A549 (cell line): ENCODE data around the gene ZBTB12. TPM values are rescaled to one million over a fixed set of nuclear protein-coding genes. Genes with fewer than 3 reads are reported as not detected.

Source experiments
- ATAC-seq, 2 experiments: fragments of 200-7000 bp in 1 of 2; fragments of >200 bp in 1 of 2; cut with Nextera tagmentation in 1 of 2; cut with Tn5 transposase in 1 of 2; 3 replicates each; pipeline versions ENCODE4 v1.8.0 to v1.9.1; 2018 to 2020; ENCODE audit warnings: mild to moderate bottlenecking in 1 of 2, moderate library complexity in 1 of 2
- CTCF ChIA-PET: fragments of 300-600 bp; sonication (Branson Sonifier 250); formaldehyde crosslinking; extraction: SDS; loops from one replicate; lab custom pipeline; 2021; ENCODE audit warnings: antibody characterized with exemption, inconsistent platforms; lab: Yijun Ruan, JAX
- POLR2A ChIA-PET: fragments of 350-600 bp; formaldehyde crosslinking; extraction: SDS; loops from one replicate; lab custom pipeline; 2021; ENCODE audit warnings: antibody characterized with exemption, inconsistent platforms; lab: Yijun Ruan, JAX
- DNase-seq, 2 experiments: peaks; one replicate each; pipeline versions ENCODE4 v3.0.0 to v3.0.0-alpha.2; 2011 to 2016; ENCODE audit warnings: low read depth in 1 of 2, low spot score in 1 of 2
- FAIRE-seq: peaks from 2 replicates; lab custom pipeline; 2011; peaks lifted over from hg19 to GRCh38; lab: Jason Lieb, UNC
- H3K27ac ChIP-seq, 2 experiments: fragments of >200 bp; sonication (Bioruptor Twin); formaldehyde crosslinking; 3 replicates each; pipeline ENCODE4 v1.5.1; 2016 to 2017
- H3K4me1 ChIP-seq: fragments of >200 bp; sonication (Bioruptor Twin); formaldehyde crosslinking; 3 replicates; pipeline ENCODE4 v1.6.1; 2016
- H3K4me2 ChIP-seq: fragments of >200 bp; sonication (Bioruptor Twin); formaldehyde crosslinking; 3 replicates; pipeline ENCODE4 v1.6.1; 2016
- H3K4me3 ChIP-seq: fragments of >200 bp; sonication (Bioruptor Twin); formaldehyde crosslinking; 3 replicates; pipeline ENCODE4 v1.5.1; 2016
- H3K9me3 ChIP-seq: fragments of >200 bp; sonication (Bioruptor Twin); formaldehyde crosslinking; 3 replicates; pipeline ENCODE4 v1.6.1; 2016
- CBX8 ChIP-seq: fragments of 200-600 bp; sonication (generic); IDR thresholded peaks from 2 replicates; pipeline ENCODE4 v1.6.1; 2016
- EHF ChIP-seq: fragments of 250-450 bp; sonication (Bioruptor Pico); IDR thresholded peaks from 2 replicates; pipeline ENCODE4 v1.5.0; 2020; ENCODE audit warnings: mild to moderate bottlenecking
- EP300 ChIP-seq, 2 experiments: fragments of >200 bp; sonication (Bioruptor Twin); formaldehyde crosslinking; IDR thresholded peaks; 2 replicates in 1 of 2; 3 replicates in 1 of 2; pipeline ENCODE4 v1.6.1; 2016 to 2017
- ESRRA ChIP-seq: fragments of 150-350 bp; IDR thresholded peaks from 2 replicates; pipeline ENCODE4 v1.6.1; 2014; ENCODE audit warnings: mild to moderate bottlenecking, low read length, borderline replicate concordance
- FOSB ChIP-seq: fragments of 250-450 bp; sonication (Bioruptor Pico); IDR thresholded peaks from 2 replicates; pipeline ENCODE4 v1.5.0; 2020; ENCODE audit warnings: mild to moderate bottlenecking, moderate library complexity
- FOXS1 ChIP-seq: fragments of 250-450 bp; sonication (Bioruptor Pico); IDR thresholded peaks from 2 replicates; pipeline ENCODE4 v1.5.0; 2020; ENCODE audit warnings: mild to moderate bottlenecking, moderate library complexity
- HDAC2 ChIP-seq: fragments of 200-600 bp; sonication (generic); IDR thresholded peaks from 2 replicates; pipeline ENCODE4 v1.6.1; 2016
- HEYL ChIP-seq: fragments of 250-450 bp; sonication (Bioruptor Pico); IDR thresholded peaks from 2 replicates; pipeline ENCODE4 v1.8.0; 2021; ENCODE audit warnings: mild to moderate bottlenecking, moderate library complexity
- HOXA7 ChIP-seq: fragments of 250-450 bp; sonication (Bioruptor Pico); IDR thresholded peaks from 2 replicates; pipeline ENCODE4 v1.5.0; 2020; ENCODE audit warnings: mild to moderate bottlenecking, moderate library complexity
- HOXB13 ChIP-seq: fragments of 250-450 bp; sonication (Bioruptor Pico); IDR thresholded peaks from 2 replicates; pipeline ENCODE4 v1.5.0; 2020; ENCODE audit warnings: low read depth, mild to moderate bottlenecking, moderate library complexity
- JUN ChIP-seq, 2 experiments: fragments of >200 bp; sonication (Bioruptor Twin); formaldehyde crosslinking; IDR thresholded peaks; 2 replicates in 1 of 2; 3 replicates in 1 of 2; pipeline ENCODE4 v1.6.1; 2016 to 2017
- JUNB ChIP-seq: fragments of >200 bp; sonication (Bioruptor Twin); formaldehyde crosslinking; IDR thresholded peaks from 2 replicates; pipeline ENCODE4 v1.6.1; 2016
- MAFK ChIP-seq: fragments of 450-650 bp; IDR thresholded peaks from 2 replicates; pipeline ENCODE4 v1.6.1; 2014; ENCODE audit not compliant: partially characterized antibody
- MAZ ChIP-seq: fragments of 150-350 bp; IDR thresholded peaks from 2 replicates; pipeline ENCODE4 v1.6.1; 2014; ENCODE audit warnings: antibody characterized with exemption, low read depth, low read length, borderline replicate concordance
- NFE2L2 ChIP-seq: fragments of 150-350 bp; conservative IDR thresholded peaks from 2 replicates; pipeline ENCODE4 v1.6.1; 2014; ENCODE audit warnings: low read length
- NPAS2 ChIP-seq: fragments of 250-450 bp; sonication (Bioruptor Pico); IDR thresholded peaks from 2 replicates; pipeline ENCODE4 v1.8.0; 2022; ENCODE audit warnings: mild to moderate bottlenecking, moderate library complexity, borderline replicate concordance
- RAD21 ChIP-seq, 2 experiments: fragments of >200 bp in 1 of 2; sonication (Bioruptor Twin) in 1 of 2; formaldehyde crosslinking in 1 of 2; IDR thresholded peaks in 1 of 2; conservative IDR thresholded peaks in 1 of 2; 2 replicates in 1 of 2; 3 replicates in 1 of 2; pipeline ENCODE4 v1.6.1; 2012 to 2018; ENCODE audit warnings: inconsistent platforms in 1 of 2
- RCOR1 ChIP-seq: fragments of 150-350 bp; IDR thresholded peaks from 2 replicates; pipeline ENCODE4 v1.6.1; 2014; ENCODE audit warnings: antibody characterized with exemption, low read length, low read depth
- RFX5 ChIP-seq: fragments of 450-650 bp; IDR thresholded peaks from 2 replicates; pipeline ENCODE4 v1.7.1; 2014; ENCODE audit warnings: antibody characterized with exemption, mild to moderate bottlenecking, moderate library complexity
- ZC3H11A ChIP-seq: fragments of 450-650 bp; IDR thresholded peaks from 2 replicates; pipeline ENCODE4 v1.6.1; 2014; ENCODE audit warnings: antibody characterized with exemption, mild to moderate bottlenecking
- WGBS: methylation state at CpG from one replicate; pipeline ENCODE4 v1.1.6; 2017; ENCODE audit errors: missing lambda C conversion rate; 5-methylcytosine and 5-hydroxymethylcytosine counted together
- polyA plus RNA-seq, 4 experiments: library from polyadenylated mRNA; depleted of rRNA in 3 of 4; stranded (reverse); fragments of >200 nt; fragmentation: RNase III in 1 of 4; extraction: RNeasy Plus Mini Kit Qiagen cat#74134 plus additional on column Dnase treatment in 1 of 4; gene quantifications; 2 replicates in 3 of 4; 3 replicates in 1 of 4; pipeline ENCODE4 v1.2.3, GENCODE V29; 2011 to 2017
- TF ChIP-seq, protein P1 (sequence below): fragments of 250-450 bp; sonication (Bioruptor Pico); IDR thresholded peaks from 2 replicates; pipeline ENCODE4 v1.5.0; 2020; ENCODE audit warnings: low read depth, mild to moderate bottlenecking, moderate library complexity
- TF ChIP-seq, protein P2 (sequence below): fragments of 200-600 bp; sonication (generic); IDR thresholded peaks from 2 replicates; pipeline ENCODE4 v1.6.1; 2016; ENCODE audit warnings: antibody characterized with exemption, mild to moderate bottlenecking, moderate library complexity
- TF ChIP-seq, protein P3 (sequence below): IDR thresholded peaks from 2 replicates; pipeline ENCODE4 v1.6.1; 2012; ENCODE audit warnings: low read depth, borderline replicate concordance
- TF ChIP-seq, protein P4 (sequence below): fragments of >200 bp; sonication (Bioruptor Twin); formaldehyde crosslinking; IDR thresholded peaks from 3 replicates; pipeline ENCODE4 v1.5.1; 2016
- TF ChIP-seq, protein P5 (sequence below): IDR thresholded peaks from 2 replicates; pipeline ENCODE4 v1.6.1; 2012
- TF ChIP-seq, protein P6 (sequence below): fragments of >200 bp; sonication (Bioruptor Twin); formaldehyde crosslinking; IDR thresholded peaks from 3 replicates; pipeline ENCODE4 v1.6.1; 2016

The ZBTB12 gene
- polyA plus RNA-seq, 2 of the 4 experiments (the other 2 are of a cell fraction): 2.2 to 10.0 TPM

DNA sequence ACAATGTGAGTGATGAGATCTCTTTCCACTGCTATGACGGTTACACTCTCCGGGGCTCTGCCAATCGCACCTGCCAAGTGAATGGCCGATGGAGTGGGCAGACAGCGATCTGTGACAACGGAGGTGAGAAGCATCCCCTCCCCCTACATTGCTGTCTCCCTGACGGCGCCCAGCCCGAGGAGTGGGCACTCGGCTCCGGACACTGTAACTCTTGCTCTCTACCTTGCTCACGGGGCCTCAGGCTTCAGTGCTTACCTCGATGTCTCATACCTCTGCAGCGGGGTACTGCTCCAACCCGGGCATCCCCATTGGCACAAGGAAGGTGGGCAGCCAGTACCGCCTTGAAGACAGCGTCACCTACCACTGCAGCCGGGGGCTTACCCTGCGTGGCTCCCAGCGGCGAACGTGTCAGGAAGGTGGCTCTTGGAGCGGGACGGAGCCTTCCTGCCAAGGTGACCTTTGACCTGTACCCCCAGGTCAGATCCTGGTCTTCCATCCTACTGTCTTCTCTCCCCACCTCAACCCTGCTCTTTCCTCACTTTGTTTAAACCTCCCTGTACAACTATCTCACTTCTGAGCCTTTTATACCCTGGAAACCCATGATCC lies 45.3 kb upstream of the ZBTB12 start:
- peaks cover 17% of the 10 kb centered on the region for H3K4me1 ChIP-seq
- no peak overlapping the region for H3K4me3 ChIP-seq
- H3K4me2 ChIP-seq: no peak overlapping the region
- WGBS: 92% methylated on average over 13 of the region's 24 CpGs
- DNase-seq (no peak), ATAC-seq (no peak), FAIRE-seq (no peak)
- ChIA-PET CTCF (no interaction called here), POLR2A (no interaction called here)
- no peak overlapping the region for H3K27ac ChIP-seq
- H3K9me3 ChIP-seq: no peaks in the 10 kb centered on the region
- TF ChIP-seq RAD21 (conservative IDR thresholded peaks at IDR 0.05 in 1 of 2, IDR thresholded peaks at IDR 0.05 in 1 of 2) (no peak), RFX5 (no peak), FOXS1 (CRISPR knock-in tag) (no peak), CBX8 (no peak), JUNB (no peak), NFE2L2 (no peak), FOSB (CRISPR knock-in tag) (no peak), MAFK (no peak), JUN (IDR thresholded peaks at IDR 0.05) (no peak), RCOR1 (no peak), NPAS2 (CRISPR knock-in tag) (no peak), EHF (CRISPR knock-in tag) (no peak), HOXA7 (CRISPR knock-in tag) (no peak)
- TF ChIP-seq, protein P1, sequence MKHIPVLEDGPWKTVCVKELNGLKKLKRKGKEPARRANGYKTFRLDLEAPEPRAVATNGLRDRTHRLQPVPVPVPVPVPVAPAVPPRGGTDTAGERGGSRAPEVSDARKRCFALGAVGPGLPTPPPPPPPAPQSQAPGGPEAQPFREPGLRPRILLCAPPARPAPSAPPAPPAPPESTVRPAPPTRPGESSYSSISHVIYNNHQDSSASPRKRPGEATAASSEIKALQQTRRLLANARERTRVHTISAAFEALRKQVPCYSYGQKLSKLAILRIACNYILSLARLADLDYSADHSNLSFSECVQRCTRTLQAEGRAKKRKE (CRISPR knock-in tag): no peak
- TF ChIP-seq, protein P2, sequence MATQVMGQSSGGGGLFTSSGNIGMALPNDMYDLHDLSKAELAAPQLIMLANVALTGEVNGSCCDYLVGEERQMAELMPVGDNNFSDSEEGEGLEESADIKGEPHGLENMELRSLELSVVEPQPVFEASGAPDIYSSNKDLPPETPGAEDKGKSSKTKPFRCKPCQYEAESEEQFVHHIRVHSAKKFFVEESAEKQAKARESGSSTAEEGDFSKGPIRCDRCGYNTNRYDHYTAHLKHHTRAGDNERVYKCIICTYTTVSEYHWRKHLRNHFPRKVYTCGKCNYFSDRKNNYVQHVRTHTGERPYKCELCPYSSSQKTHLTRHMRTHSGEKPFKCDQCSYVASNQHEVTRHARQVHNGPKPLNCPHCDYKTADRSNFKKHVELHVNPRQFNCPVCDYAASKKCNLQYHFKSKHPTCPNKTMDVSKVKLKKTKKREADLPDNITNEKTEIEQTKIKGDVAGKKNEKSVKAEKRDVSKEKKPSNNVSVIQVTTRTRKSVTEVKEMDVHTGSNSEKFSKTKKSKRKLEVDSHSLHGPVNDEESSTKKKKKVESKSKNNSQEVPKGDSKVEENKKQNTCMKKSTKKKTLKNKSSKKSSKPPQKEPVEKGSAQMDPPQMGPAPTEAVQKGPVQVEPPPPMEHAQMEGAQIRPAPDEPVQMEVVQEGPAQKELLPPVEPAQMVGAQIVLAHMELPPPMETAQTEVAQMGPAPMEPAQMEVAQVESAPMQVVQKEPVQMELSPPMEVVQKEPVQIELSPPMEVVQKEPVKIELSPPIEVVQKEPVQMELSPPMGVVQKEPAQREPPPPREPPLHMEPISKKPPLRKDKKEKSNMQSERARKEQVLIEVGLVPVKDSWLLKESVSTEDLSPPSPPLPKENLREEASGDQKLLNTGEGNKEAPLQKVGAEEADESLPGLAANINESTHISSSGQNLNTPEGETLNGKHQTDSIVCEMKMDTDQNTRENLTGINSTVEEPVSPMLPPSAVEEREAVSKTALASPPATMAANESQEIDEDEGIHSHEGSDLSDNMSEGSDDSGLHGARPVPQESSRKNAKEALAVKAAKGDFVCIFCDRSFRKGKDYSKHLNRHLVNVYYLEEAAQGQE: no peak

DNA sequence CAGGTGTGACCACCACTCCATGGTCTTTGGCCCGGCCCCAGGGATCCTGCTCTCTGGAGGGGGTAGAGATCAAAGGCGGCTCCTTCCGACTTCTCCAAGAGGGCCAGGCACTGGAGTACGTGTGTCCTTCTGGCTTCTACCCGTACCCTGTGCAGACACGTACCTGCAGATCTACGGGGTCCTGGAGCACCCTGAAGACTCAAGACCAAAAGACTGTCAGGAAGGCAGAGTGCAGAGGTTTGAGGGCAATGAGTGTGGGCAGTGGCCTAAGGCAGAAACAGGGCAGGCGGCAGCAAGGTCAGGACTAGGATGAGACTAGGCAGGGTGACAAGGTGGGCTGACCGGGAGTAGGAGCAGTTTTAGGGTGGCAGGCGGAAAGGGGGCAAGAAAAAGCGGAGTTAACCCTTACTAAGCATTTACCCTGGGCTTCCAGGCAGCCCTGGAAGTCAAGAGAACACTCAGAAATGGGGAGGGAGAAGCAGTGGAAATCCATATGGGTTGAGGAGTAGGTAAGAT lies 44.5 kb upstream of the ZBTB12 start:
- TF ChIP-seq ESRRA: no peak
- TF ChIP-seq, protein P3, sequence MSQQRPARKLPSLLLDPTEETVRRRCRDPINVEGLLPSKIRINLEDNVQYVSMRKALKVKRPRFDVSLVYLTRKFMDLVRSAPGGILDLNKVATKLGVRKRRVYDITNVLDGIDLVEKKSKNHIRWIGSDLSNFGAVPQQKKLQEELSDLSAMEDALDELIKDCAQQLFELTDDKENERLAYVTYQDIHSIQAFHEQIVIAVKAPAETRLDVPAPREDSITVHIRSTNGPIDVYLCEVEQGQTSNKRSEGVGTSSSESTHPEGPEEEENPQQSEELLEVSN: no peak
- TF ChIP-seq HOXB13 (CRISPR knock-in tag): no peak
- TF ChIP-seq, protein P4, sequence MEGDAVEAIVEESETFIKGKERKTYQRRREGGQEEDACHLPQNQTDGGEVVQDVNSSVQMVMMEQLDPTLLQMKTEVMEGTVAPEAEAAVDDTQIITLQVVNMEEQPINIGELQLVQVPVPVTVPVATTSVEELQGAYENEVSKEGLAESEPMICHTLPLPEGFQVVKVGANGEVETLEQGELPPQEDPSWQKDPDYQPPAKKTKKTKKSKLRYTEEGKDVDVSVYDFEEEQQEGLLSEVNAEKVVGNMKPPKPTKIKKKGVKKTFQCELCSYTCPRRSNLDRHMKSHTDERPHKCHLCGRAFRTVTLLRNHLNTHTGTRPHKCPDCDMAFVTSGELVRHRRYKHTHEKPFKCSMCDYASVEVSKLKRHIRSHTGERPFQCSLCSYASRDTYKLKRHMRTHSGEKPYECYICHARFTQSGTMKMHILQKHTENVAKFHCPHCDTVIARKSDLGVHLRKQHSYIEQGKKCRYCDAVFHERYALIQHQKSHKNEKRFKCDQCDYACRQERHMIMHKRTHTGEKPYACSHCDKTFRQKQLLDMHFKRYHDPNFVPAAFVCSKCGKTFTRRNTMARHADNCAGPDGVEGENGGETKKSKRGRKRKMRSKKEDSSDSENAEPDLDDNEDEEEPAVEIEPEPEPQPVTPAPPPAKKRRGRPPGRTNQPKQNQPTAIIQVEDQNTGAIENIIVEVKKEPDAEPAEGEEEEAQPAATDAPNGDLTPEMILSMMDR: no peak
- TF ChIP-seq, protein P5, sequence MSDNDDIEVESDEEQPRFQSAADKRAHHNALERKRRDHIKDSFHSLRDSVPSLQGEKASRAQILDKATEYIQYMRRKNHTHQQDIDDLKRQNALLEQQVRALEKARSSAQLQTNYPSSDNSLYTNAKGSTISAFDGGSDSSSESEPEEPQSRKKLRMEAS: no peak
- no peak for TF ChIP-seq CBX8
- TF ChIP-seq, protein P1 (CRISPR knock-in tag): no peak
- TF ChIP-seq NFE2L2: no peak
- TF ChIP-seq RCOR1: no peak
- TF ChIP-seq MAFK: no peak
- TF ChIP-seq HEYL (CRISPR knock-in tag): no peak
- TF ChIP-seq EP300 (IDR thresholded peaks at IDR 0.05): no peak
- no peak for TF ChIP-seq HDAC2
- no peak for TF ChIP-seq MAZ
- TF ChIP-seq, protein P6, sequence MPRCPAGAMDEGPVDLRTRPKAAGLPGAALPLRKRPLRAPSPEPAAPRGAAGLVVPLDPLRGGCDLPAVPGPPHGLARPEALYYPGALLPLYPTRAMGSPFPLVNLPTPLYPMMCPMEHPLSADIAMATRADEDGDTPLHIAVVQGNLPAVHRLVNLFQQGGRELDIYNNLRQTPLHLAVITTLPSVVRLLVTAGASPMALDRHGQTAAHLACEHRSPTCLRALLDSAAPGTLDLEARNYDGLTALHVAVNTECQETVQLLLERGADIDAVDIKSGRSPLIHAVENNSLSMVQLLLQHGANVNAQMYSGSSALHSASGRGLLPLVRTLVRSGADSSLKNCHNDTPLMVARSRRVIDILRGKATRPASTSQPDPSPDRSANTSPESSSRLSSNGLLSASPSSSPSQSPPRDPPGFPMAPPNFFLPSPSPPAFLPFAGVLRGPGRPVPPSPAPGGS: no peak
- TF ChIP-seq ZC3H11A: no peak
- TF ChIP-seq, all 56 proteins: peak for 0
- H3K4me2 ChIP-seq: peak overlapping the region; percentile 70
- ATAC-seq (peak in 1 of 2 experiments; percentile 2; a peak in 2 of 6 replicates), FAIRE-seq (no peak), DNase-seq (no peak)
- H3K9me3 ChIP-seq: no peaks in the 10 kb centered on the region
- H3K27ac ChIP-seq: peak overlapping the region; percentile 61 to 83; a peak in 4 of 6 replicates
- ChIA-PET CTCF (no interaction called here), POLR2A (interaction anchor here (1.0 kb wide), 1 partner anchor 44 kb away, joined by 5 read pairs; no protein-coding TSS in a partner anchor)
- no peak overlapping the region for H3K4me3 ChIP-seq
- 96% methylated on average over 8 of the region's 11 CpGs for WGBS
- peaks cover 18% of the 10 kb centered on the region for H3K4me1 ChIP-seq
